Measurements from ENCODE around the gene EDAR. TPM values are rescaled to one million over a fixed set of nuclear protein-coding genes. Genes with fewer than 3 reads are reported as not detected.

Gene EDAR
- total RNA-seq, 2 donors from 2014 or later: not detected

DNA sequence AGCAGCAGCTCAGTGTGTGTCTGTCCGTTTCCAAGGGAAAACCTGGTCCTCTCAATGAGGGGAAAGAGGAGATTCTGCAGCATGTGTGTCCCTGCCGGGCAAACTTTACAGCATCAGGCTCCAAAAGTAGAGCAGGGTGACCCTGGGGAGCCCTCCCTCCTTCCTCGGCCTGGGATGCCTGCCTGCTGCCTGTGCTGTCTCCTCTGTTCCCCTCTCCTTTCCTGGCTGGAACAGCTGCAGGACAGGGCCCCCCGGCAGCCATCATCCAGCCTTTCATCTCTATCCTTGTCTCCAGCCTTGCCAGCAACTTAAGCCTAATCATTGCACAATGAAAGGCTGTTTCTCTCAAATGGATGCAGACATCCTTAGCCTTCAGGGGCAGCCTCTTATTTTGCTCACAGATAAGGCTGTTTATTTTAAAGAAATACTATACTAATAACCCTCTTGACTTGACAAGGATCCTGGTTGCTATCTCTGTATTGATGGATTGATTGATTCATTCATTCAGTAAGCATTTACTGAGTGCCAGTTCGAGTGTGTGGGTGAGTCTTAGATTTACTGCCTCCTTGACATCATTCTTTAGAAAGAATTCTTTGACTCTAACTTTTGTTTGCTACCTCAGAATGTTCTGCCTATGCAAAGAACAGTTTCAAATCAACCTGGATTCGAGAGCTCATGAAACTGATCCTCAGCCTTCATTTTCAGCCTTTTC, 40.6 kb upstream of the EDAR start:
- WGBS, 2 experiments (ENCODE audit: insufficient coverage in 1 of 2, insufficient read length in 1 of 2): 63 to 85% methylated on average over 4 to 6 of the region's 6 CpGs
- no peak overlapping the region for H3K4me3 ChIP-seq (ENCODE audit: low read length)
- no peak overlapping the region for H3K27ac ChIP-seq (ENCODE audit: low read depth, low read length)
- Mint-ChIP-seq H3K9me3 (peaks cover 15% of the 10 kb centered on the region), H3K36me3 (ENCODE audit: low read depth) (peaks cover 7% of the 10 kb centered on the region), H3K27ac (no peak overlapping the region), H3K27me3 (ENCODE audit: insufficient read depth) (peaks cover 17% of the 10 kb centered on the region), H3K4me3 (no peak overlapping the region), H3K4me1 (peaks cover 23% of the 10 kb centered on the region)
- H3K9ac ChIP-seq (ENCODE audit: extremely low read depth, low read length, poor library complexity, severe bottlenecking): no peak overlapping the region
- no peaks in the 10 kb centered on the region for H3K36me3 ChIP-seq (ENCODE audit: control insufficient read depth, insufficient read depth, low read length)
- peaks cover 17% of the 10 kb centered on the region for H3K9me3 ChIP-seq (ENCODE audit: control insufficient read depth, low read length)
- peak; percentile 35 for DNase-seq
- H3K27me3 ChIP-seq (ENCODE audit: control insufficient read depth, insufficient read depth, low read length, poor library complexity, severe bottlenecking): peaks cover 13% of the 10 kb centered on the region
- H3K4me1 ChIP-seq (ENCODE audit: control insufficient read depth, insufficient read depth, low read length): no peaks in the 10 kb centered on the region
- TF ChIP-seq, protein P1, sequence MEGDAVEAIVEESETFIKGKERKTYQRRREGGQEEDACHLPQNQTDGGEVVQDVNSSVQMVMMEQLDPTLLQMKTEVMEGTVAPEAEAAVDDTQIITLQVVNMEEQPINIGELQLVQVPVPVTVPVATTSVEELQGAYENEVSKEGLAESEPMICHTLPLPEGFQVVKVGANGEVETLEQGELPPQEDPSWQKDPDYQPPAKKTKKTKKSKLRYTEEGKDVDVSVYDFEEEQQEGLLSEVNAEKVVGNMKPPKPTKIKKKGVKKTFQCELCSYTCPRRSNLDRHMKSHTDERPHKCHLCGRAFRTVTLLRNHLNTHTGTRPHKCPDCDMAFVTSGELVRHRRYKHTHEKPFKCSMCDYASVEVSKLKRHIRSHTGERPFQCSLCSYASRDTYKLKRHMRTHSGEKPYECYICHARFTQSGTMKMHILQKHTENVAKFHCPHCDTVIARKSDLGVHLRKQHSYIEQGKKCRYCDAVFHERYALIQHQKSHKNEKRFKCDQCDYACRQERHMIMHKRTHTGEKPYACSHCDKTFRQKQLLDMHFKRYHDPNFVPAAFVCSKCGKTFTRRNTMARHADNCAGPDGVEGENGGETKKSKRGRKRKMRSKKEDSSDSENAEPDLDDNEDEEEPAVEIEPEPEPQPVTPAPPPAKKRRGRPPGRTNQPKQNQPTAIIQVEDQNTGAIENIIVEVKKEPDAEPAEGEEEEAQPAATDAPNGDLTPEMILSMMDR (conservative IDR thresholded peaks at IDR 0.05): no peak

DNA sequence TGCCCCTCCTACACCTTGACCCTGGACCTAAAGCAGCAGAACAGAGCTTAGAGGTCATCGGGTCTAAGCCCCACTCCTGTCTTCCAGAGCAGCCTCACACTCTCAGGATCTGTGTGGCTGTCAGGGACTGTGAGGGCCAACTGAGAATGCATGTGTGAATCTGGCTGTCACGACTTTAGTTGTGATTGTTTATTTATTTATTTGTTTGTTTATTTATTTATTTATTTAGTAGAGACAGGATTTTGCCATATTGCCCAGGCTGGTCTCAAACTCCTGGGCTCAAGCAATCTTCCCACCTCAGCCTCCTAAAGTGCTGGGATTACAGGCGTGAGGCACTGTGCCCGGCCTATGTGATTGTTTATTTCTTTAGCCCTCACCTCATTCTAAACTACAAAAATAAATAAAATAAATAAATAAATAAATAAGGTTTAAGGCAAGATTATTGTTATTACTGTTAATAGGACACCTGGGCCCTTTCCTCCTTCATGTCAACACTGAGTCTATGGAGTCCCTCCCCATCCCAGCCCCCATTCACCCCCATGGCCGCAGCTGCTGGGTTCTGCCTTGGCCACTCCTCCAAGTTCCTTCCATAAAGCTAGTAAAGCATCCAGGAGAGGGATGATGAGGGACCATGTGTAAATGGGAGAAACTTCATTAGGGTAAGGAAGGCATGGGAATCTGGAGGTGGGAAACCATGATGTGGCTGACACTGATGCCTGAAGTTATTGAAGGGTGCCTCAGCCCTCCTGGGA, 39.9 kb upstream of the EDAR start:
- H3K36me3 Mint-ChIP-seq (ENCODE audit: low read depth): peaks cover 5% of the 10 kb centered on the region
- H3K4me1 ChIP-seq (ENCODE audit: control insufficient read depth, insufficient read depth, low read length): no peaks in the 10 kb centered on the region
- peaks cover 23% of the 10 kb centered on the region for H3K4me1 Mint-ChIP-seq
- DNase-seq: peak; percentile 28
- peaks cover 13% of the 10 kb centered on the region for H3K27me3 ChIP-seq (ENCODE audit: control insufficient read depth, insufficient read depth, low read length, poor library complexity, severe bottlenecking)
- H3K4me3 ChIP-seq (ENCODE audit: low read length): no peak overlapping the region
- peaks cover 13% of the 10 kb centered on the region for H3K9me3 ChIP-seq (ENCODE audit: control insufficient read depth, low read length)
- no peak overlapping the region for H3K27ac Mint-ChIP-seq
- no peak overlapping the region for H3K27ac ChIP-seq (ENCODE audit: low read depth, low read length)
- no peak overlapping the region for H3K4me3 Mint-ChIP-seq
- peaks cover 11% of the 10 kb centered on the region for H3K9me3 Mint-ChIP-seq
- TF ChIP-seq, protein P1 (conservative IDR thresholded peaks at IDR 0.05): no peak
- 89 to 90% methylated on average over 2 to 5 of the region's 5 CpGs for WGBS, 2 experiments (ENCODE audit: insufficient coverage in 1 of 2, insufficient read length in 1 of 2)
- H3K9ac ChIP-seq (ENCODE audit: extremely low read depth, low read length, poor library complexity, severe bottlenecking): no peak overlapping the region
- H3K27me3 Mint-ChIP-seq (ENCODE audit: insufficient read depth): peaks cover 17% of the 10 kb centered on the region
- no peaks in the 10 kb centered on the region for H3K36me3 ChIP-seq (ENCODE audit: control insufficient read depth, insufficient read depth, low read length)

DNA sequence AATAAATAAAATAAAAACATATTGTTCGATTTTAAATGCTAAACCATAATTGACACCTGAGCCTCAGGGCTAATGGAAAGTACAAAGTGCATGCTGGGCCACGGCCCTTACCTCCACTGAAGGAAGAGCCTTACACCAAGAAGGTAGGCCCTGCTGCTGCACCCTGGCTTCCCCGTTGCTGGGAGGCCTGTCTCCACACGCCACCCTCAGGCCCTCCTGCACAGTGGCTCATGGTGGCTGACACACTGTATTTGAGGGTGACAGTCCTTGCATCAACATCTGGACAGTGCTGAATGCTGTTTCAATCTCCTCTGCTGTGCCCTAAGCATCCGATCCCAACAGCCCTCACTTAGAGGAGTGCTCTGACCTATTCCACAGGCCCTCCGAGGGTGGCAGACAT, 39.3 kb upstream of the EDAR start:
- Histone ChIP-seq H3K4me1 (ENCODE audit: control insufficient read depth, insufficient read depth, low read length) (no peaks in the 10 kb centered on the region), H3K36me3 (ENCODE audit: control insufficient read depth, insufficient read depth, low read length) (no peaks in the 10 kb centered on the region), H3K27ac (ENCODE audit: low read depth, low read length) (no peak overlapping the region), H3K27me3 (ENCODE audit: control insufficient read depth, insufficient read depth, low read length, poor library complexity, severe bottlenecking) (peaks cover 13% of the 10 kb centered on the region), H3K9me3 (ENCODE audit: control insufficient read depth, low read length) (peaks cover 7% of the 10 kb centered on the region), H3K4me3 (ENCODE audit: low read length) (no peak overlapping the region), H3K9ac (ENCODE audit: extremely low read depth, low read length, poor library complexity, severe bottlenecking) (no peak overlapping the region)
- H3K9me3 Mint-ChIP-seq: peaks cover 8% of the 10 kb centered on the region
- H3K27me3 Mint-ChIP-seq (ENCODE audit: insufficient read depth): peaks cover 16% of the 10 kb centered on the region
- H3K4me3 Mint-ChIP-seq: no peak overlapping the region
- peaks cover 23% of the 10 kb centered on the region for H3K4me1 Mint-ChIP-seq
- TF ChIP-seq, protein P1 (conservative IDR thresholded peaks at IDR 0.05): no peak
- whole genome bisulfite sequencing, 2 experiments (ENCODE audit: insufficient coverage in 1 of 2, insufficient read length in 1 of 2): 86 to 93% methylated on average over 5 to 6 of the region's 6 CpGs
- peak; percentile 53 for DNase-seq
- no peak overlapping the region for H3K27ac Mint-ChIP-seq
- peaks cover 3% of the 10 kb centered on the region for H3K36me3 Mint-ChIP-seq (ENCODE audit: low read depth)
